ENCODE results near the gene PRSS16. TPM values are rescaled to one million over a fixed set of nuclear protein-coding genes. Genes with fewer than 3 reads are reported as not detected.
"Not testable (repeated sequence)": the region's sequence is repeated elsewhere in the genome, so short reads cannot be mapped to it uniquely, and the experiment has no call there.

The PRSS16 gene
- 2.0 TPM for total RNA-seq
- polyA plus RNA-seq, result 1.0 TPM

DNA sequence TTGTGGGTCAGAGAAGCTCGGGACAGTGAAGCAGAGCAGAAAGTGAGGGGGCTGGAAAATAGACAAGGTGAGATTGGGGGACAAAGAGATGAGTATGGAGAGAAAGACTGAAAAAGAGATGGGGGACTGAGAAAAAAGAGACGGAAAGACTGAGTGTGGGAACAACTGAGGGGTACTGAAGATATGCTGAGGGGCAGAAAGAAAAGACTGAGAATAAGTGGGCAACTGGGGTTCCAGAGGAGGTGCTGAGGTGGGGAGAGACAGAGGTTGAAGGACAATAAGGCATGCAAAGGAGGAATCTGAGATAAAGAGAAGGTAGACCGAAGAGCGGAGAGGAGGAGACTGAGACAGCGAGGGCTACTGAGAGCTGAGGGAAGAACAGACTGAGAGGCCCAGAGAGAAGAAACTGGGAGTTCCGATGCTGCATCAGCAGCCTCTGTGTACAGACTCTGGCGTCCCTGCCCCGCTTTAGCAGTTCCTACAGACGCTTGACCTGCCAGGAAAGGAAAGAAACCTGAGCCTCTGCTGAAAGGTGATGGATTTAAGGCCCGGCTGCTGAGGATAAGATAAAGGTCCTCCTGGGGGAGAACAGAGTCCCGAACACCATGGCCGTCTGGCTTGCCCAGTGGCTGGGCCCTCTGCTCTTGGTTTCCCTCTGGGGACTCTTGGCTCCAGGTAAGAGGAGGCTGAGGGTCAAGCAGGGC is at the start of gene PRSS16:
Gene PRSS16, plus strand, starts transcription at position 569 of the 704 bp plus-strand sequence. Its CDS starts 37 bp downstream, at position 606.
- H3K4me3 ChIP-seq (ENCODE audit: low read depth, low read length), result no peak within 1 kb of the TSS
- H3K4me1 ChIP-seq (ENCODE audit: insufficient read depth), result no peaks in the 10 kb centered on the region
- no peaks in the 10 kb centered on the region for H3K36me3 ChIP-seq (ENCODE audit: insufficient read depth)
- no peak within 1 kb of the TSS for H3K27ac ChIP-seq (ENCODE audit: low read depth)
- WGBS, result 51% methylated on average over 12 of the region's 12 CpGs
- no peak for DNase-seq (ENCODE audit: extremely low spot score)

GRCh38 chr6:27205375-27206278 is 41.9 kb upstream of the PRSS16 start:
- Histone ChIP-seq H3K4me1 (ENCODE audit: insufficient read depth) (no peaks in the 10 kb centered on the region), H3K27ac (ENCODE audit: low read depth) (no peak overlapping the region), H3K4me3 (ENCODE audit: low read depth, low read length) (no peak overlapping the region), H3K36me3 (ENCODE audit: insufficient read depth) (no peaks in the 10 kb centered on the region)
- WGBS, result 10% methylated on average over 32 of the region's 32 CpGs
- no peak for DNase-seq (ENCODE audit: extremely low spot score)

DNA sequence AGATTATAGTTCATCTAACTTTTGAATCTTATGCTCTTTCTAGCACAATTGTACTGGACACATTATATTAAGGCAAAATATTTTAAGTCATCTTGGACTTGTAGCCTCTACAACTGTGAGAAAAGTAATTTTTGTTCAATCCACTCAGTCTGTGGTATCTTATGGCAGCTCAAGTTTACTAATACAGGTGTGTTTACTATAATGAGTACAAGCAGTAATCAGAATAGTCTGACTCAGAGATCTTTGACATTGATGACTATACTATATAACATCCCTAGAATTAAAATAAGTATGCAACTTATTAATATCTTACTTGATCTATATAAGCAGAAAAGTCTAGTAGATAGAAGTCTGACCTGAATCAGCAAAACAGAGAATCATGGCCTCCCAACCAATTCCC is 40.7 kb upstream of the PRSS16 start:
- H3K36me3 ChIP-seq (ENCODE audit: insufficient read depth), result no peaks in the 10 kb centered on the region
- no peaks in the 10 kb centered on the region for H3K4me1 ChIP-seq (ENCODE audit: insufficient read depth)
- no peak overlapping the region for H3K27ac ChIP-seq (ENCODE audit: low read depth)
- no peak overlapping the region for H3K4me3 ChIP-seq (ENCODE audit: low read depth, low read length)
- no peak for DNase-seq (ENCODE audit: extremely low spot score)

GRCh38 chr6:27208042-27208441 is 39.5 kb upstream of the PRSS16 start:
- Histone ChIP-seq H3K36me3 (ENCODE audit: insufficient read depth) (no peaks in the 10 kb centered on the region), H3K4me1 (ENCODE audit: insufficient read depth) (no peaks in the 10 kb centered on the region), H3K4me3 (ENCODE audit: low read depth, low read length) (no peak overlapping the region), H3K27ac (ENCODE audit: low read depth) (no peak overlapping the region)
- DNase-seq (ENCODE audit: extremely low spot score), result no peak
- 81% methylated on average over 2 of the region's 2 CpGs for WGBS

GRCh38 chr6:27209196-27209595 is 38.3 kb upstream of the PRSS16 start:
- DNase-seq (ENCODE audit: extremely low spot score), result no peak
- H3K4me3 ChIP-seq (ENCODE audit: low read depth, low read length), result no peak overlapping the region
- H3K4me1 ChIP-seq (ENCODE audit: insufficient read depth), result no peaks in the 10 kb centered on the region
- no peaks in the 10 kb centered on the region for H3K36me3 ChIP-seq (ENCODE audit: insufficient read depth)
- no peak overlapping the region for H3K27ac ChIP-seq (ENCODE audit: low read depth)
- whole genome bisulfite sequencing, result 60% methylated on average over 2 of the region's 2 CpGs

GRCh38 chr6:27209659-27210269 is 37.7 kb upstream of the PRSS16 start:
- no peak overlapping the region for H3K27ac ChIP-seq (ENCODE audit: low read depth)
- WGBS, result 71% methylated on average over 18 of the region's 18 CpGs
- H3K4me3 ChIP-seq (ENCODE audit: low read depth, low read length), result no peak overlapping the region
- H3K36me3 ChIP-seq (ENCODE audit: insufficient read depth), result no peaks in the 10 kb centered on the region
- no peaks in the 10 kb centered on the region for H3K4me1 ChIP-seq (ENCODE audit: insufficient read depth)
- no peak for DNase-seq (ENCODE audit: extremely low spot score)

- not testable (repeated sequence) for H3K4me3 ChIP-seq (ENCODE audit: low read depth, low read length); DNase-seq (ENCODE audit: extremely low spot score); H3K36me3 ChIP-seq (ENCODE audit: insufficient read depth); H3K27ac ChIP-seq (ENCODE audit: low read depth); H3K4me1 ChIP-seq (ENCODE audit: insufficient read depth)
- WGBS, result 86% methylated on average over 15 of the region's 15 CpGs
Observed at GRCh38 chr6:27213091-27213517, 34.4 kb upstream of the PRSS16 start.

- Histone ChIP-seq H3K4me3 (ENCODE audit: low read depth, low read length) (no peak overlapping the region), H3K36me3 (ENCODE audit: insufficient read depth) (no peaks in the 10 kb centered on the region), H3K4me1 (ENCODE audit: insufficient read depth) (no peaks in the 10 kb centered on the region), H3K27ac (ENCODE audit: low read depth) (no peak overlapping the region)
- no peak for DNase-seq (ENCODE audit: extremely low spot score)
- WGBS, result 31% methylated on average over 29 of the region's 29 CpGs
Observed at GRCh38 chr6:27213544-27214125, 33.9 kb upstream of the PRSS16 start.

- WGBS, result 26% methylated on average over 19 of the region's 19 CpGs
- DNase-seq (ENCODE audit: extremely low spot score), result no peak
Observed at GRCh38 chr6:27214126-27214601, 33.3 kb upstream of the PRSS16 start.

DNA sequence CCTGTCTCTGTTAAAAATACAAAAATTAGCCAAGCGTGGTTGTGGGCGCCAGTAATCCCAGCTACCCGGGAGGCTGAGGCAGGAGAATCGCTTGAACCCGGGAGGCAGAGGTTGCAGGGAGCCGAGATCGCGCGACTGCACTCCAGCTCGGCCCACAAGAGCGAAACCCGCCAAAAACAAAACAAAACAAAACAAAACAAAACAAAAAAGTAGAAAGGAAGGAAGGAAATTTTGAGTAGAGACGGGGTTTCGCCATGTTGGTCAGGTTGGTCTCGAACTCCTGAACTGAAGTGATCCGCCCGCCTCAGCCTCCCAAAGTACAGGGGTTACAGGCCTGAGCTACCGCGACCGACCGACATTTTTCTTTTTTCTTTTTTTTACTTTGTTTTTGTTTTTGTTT is 30.6 kb upstream of the PRSS16 start:
- no peak overlapping the region for H3K4me3 ChIP-seq (ENCODE audit: low read depth, low read length)
- no peak for DNase-seq (ENCODE audit: extremely low spot score)
- H3K27ac ChIP-seq (ENCODE audit: low read depth), result no peak overlapping the region
- no peaks in the 10 kb centered on the region for H3K36me3 ChIP-seq (ENCODE audit: insufficient read depth)
- WGBS, result 94% methylated on average over 21 of the region's 21 CpGs
- H3K4me1 ChIP-seq (ENCODE audit: insufficient read depth), result no peaks in the 10 kb centered on the region

More at GRCh38 chr6:27214126-27214601, 33.3 kb upstream of the PRSS16 start:
- no peaks in the 10 kb centered on the region for H3K4me1 ChIP-seq (ENCODE audit: insufficient read depth)
- no peak overlapping the region for H3K4me3 ChIP-seq (ENCODE audit: low read depth, low read length)
- H3K27ac ChIP-seq (ENCODE audit: low read depth), result no peak overlapping the region
- no peaks in the 10 kb centered on the region for H3K36me3 ChIP-seq (ENCODE audit: insufficient read depth)

DNA sequence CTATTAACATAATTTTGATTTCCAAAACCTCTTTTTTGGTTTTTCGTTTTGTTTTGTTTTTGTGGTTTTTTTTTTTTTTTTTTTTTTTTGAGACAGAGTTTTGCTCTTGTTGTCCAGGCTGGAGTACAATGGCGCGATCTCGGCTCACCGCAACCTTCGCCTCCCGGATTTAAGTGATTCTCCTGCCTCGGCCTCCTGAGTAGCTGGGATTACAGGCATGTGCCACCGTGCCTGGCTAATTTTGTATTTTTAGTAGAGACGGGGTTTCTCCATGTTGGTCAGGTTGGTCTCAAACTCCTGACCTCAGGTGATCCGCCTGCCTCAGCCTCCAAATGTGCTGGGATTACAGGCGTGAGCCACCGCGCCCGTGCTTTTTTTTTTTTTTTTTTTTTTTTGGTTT is 24.5 kb upstream of the PRSS16 start:
- not testable (repeated sequence) for H3K4me1 ChIP-seq (ENCODE audit: insufficient read depth); H3K36me3 ChIP-seq (ENCODE audit: insufficient read depth); H3K27ac ChIP-seq (ENCODE audit: low read depth); H3K4me3 ChIP-seq (ENCODE audit: low read depth, low read length); DNase-seq (ENCODE audit: extremely low spot score)
- WGBS, result 93% methylated on average over 15 of the region's 15 CpGs

DNA sequence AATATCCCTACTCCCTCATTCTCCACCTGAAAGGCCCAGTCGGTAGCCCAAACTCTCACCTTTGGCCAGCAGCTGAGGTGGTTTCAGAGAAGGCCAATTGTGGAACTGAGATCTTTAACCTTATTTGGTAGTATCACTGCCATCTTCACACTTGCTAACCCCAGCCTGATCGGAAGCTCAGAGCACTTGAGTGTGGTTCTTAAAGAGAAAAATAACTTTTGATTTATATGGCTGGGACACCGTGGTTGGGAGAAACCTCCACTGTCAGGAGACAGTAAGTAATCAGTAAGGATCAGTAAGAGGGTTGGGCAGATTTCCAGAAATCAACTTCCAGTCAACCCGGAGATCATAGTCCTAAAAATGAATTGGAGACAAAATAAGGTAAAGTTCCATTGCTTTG is 22.8 kb upstream of the PRSS16 start:
- no peak for DNase-seq (ENCODE audit: extremely low spot score)
- H3K4me1 ChIP-seq (ENCODE audit: insufficient read depth), result no peaks in the 10 kb centered on the region
- no peaks in the 10 kb centered on the region for H3K36me3 ChIP-seq (ENCODE audit: insufficient read depth)
- 65% methylated on average over 4 of the region's 4 CpGs for WGBS
- H3K4me3 ChIP-seq (ENCODE audit: low read depth, low read length), result no peak overlapping the region
- H3K27ac ChIP-seq (ENCODE audit: low read depth), result no peak overlapping the region

- 73% methylated on average over 5 of the region's 5 CpGs for WGBS
- no peak overlapping the region for H3K4me3 ChIP-seq (ENCODE audit: low read depth, low read length)
- H3K27ac ChIP-seq (ENCODE audit: low read depth), result no peak overlapping the region
- H3K36me3 ChIP-seq (ENCODE audit: insufficient read depth), result no peaks in the 10 kb centered on the region
- H3K4me1 ChIP-seq (ENCODE audit: insufficient read depth), result no peaks in the 10 kb centered on the region
- DNase-seq (ENCODE audit: extremely low spot score), result no peak
Observed at GRCh38 chr6:27228963-27229477, 18.5 kb upstream of the PRSS16 start.
